A549 (cell line): ENCODE results near the gene DISC1. TPM values are rescaled to one million over a fixed set of nuclear protein-coding genes. Genes with fewer than 3 reads are reported as not detected.

ENCODE experiments used
- ATAC-seq, 2 experiments: fragments of 200-7000 bp in 1 of 2; fragments of >200 bp in 1 of 2; cut with Nextera tagmentation in 1 of 2; cut with Tn5 transposase in 1 of 2; 3 replicates each; pipeline versions ENCODE4 v1.8.0 to v1.9.1; 2018 to 2020; ENCODE audit warnings: mild to moderate bottlenecking in 1 of 2, moderate library complexity in 1 of 2
- CTCF ChIA-PET: fragments of 300-600 bp; sonication (Branson Sonifier 250); formaldehyde crosslinking; extraction: SDS; loops from one replicate; lab custom pipeline; 2021; ENCODE audit warnings: antibody characterized with exemption, inconsistent platforms; lab: Yijun Ruan, JAX
- POLR2A ChIA-PET: fragments of 350-600 bp; formaldehyde crosslinking; extraction: SDS; loops from one replicate; lab custom pipeline; 2021; ENCODE audit warnings: antibody characterized with exemption, inconsistent platforms; lab: Yijun Ruan, JAX
- DNase-seq, 2 experiments: peaks; one replicate each; pipeline versions ENCODE4 v3.0.0 to v3.0.0-alpha.2; 2011 to 2016; ENCODE audit warnings: low read depth in 1 of 2, low spot score in 1 of 2
- FAIRE-seq: peaks from 2 replicates; lab custom pipeline; 2011; peaks lifted over from hg19 to GRCh38; lab: Jason Lieb, UNC
- H3K27ac ChIP-seq, 2 experiments: fragments of >200 bp; sonication (Bioruptor Twin); formaldehyde crosslinking; 3 replicates each; pipeline ENCODE4 v1.5.1; 2016 to 2017
- H3K4me1 ChIP-seq: fragments of >200 bp; sonication (Bioruptor Twin); formaldehyde crosslinking; 3 replicates; pipeline ENCODE4 v1.6.1; 2016
- H3K4me2 ChIP-seq: fragments of >200 bp; sonication (Bioruptor Twin); formaldehyde crosslinking; 3 replicates; pipeline ENCODE4 v1.6.1; 2016
- H3K4me3 ChIP-seq: fragments of >200 bp; sonication (Bioruptor Twin); formaldehyde crosslinking; 3 replicates; pipeline ENCODE4 v1.5.1; 2016
- H3K9me3 ChIP-seq: fragments of >200 bp; sonication (Bioruptor Twin); formaldehyde crosslinking; 3 replicates; pipeline ENCODE4 v1.6.1; 2016
- ATOH8 ChIP-seq: fragments of 250-450 bp; sonication (Bioruptor Pico); IDR thresholded peaks from 2 replicates; pipeline ENCODE4 v1.5.0; 2020; ENCODE audit warnings: low read depth, mild to moderate bottlenecking, moderate library complexity
- BCL3 ChIP-seq: fragments of >200 bp; sonication (Bioruptor Twin); formaldehyde crosslinking; IDR thresholded peaks from 3 replicates; pipeline ENCODE4 v1.6.1; 2016
- CEBPB ChIP-seq, 2 experiments: fragments of >200 bp in 1 of 2; sonication (Bioruptor Twin) in 1 of 2; formaldehyde crosslinking in 1 of 2; IDR thresholded peaks; 2 replicates each; pipeline ENCODE4 v1.6.1; 2012 to 2016
- CHD2 ChIP-seq: fragments of 150-350 bp; IDR thresholded peaks from 2 replicates; pipeline ENCODE4 v1.6.1; 2014; ENCODE audit warnings: low read length; ENCODE audit not compliant: partially characterized antibody
- CHD4 ChIP-seq: fragments of 200-600 bp; sonication (generic); IDR thresholded peaks from 2 replicates; pipeline ENCODE4 v1.6.1; 2016; ENCODE audit warnings: antibody characterized with exemption, mild to moderate bottlenecking, borderline replicate concordance
- CTCF ChIP-seq: fragments of >200 bp; sonication (Bioruptor Twin); formaldehyde crosslinking; IDR thresholded peaks from 3 replicates; pipeline ENCODE4 v1.5.1; 2016
- EHF ChIP-seq: fragments of 250-450 bp; sonication (Bioruptor Pico); IDR thresholded peaks from 2 replicates; pipeline ENCODE4 v1.5.0; 2020; ENCODE audit warnings: mild to moderate bottlenecking
- ESRRA ChIP-seq: fragments of 150-350 bp; IDR thresholded peaks from 2 replicates; pipeline ENCODE4 v1.6.1; 2014; ENCODE audit warnings: mild to moderate bottlenecking, low read length, borderline replicate concordance
- HDAC2 ChIP-seq: fragments of 200-600 bp; sonication (generic); IDR thresholded peaks from 2 replicates; pipeline ENCODE4 v1.6.1; 2016
- HMGXB4 ChIP-seq: fragments of 250-450 bp; sonication (Bioruptor Pico); IDR thresholded peaks from 2 replicates; pipeline ENCODE4 v1.5.0; 2021; ENCODE audit warnings: mild to moderate bottlenecking, moderate library complexity, borderline replicate concordance
- HOXA7 ChIP-seq: fragments of 250-450 bp; sonication (Bioruptor Pico); IDR thresholded peaks from 2 replicates; pipeline ENCODE4 v1.5.0; 2020; ENCODE audit warnings: mild to moderate bottlenecking, moderate library complexity
- HOXB13 ChIP-seq: fragments of 250-450 bp; sonication (Bioruptor Pico); IDR thresholded peaks from 2 replicates; pipeline ENCODE4 v1.5.0; 2020; ENCODE audit warnings: low read depth, mild to moderate bottlenecking, moderate library complexity
- HOXB5 ChIP-seq: fragments of 250-450 bp; sonication (Bioruptor Pico); IDR thresholded peaks from 2 replicates; pipeline ENCODE4 v1.5.0; 2020; ENCODE audit warnings: mild to moderate bottlenecking, moderate library complexity
- MAZ ChIP-seq: fragments of 150-350 bp; IDR thresholded peaks from 2 replicates; pipeline ENCODE4 v1.6.1; 2014; ENCODE audit warnings: antibody characterized with exemption, low read depth, low read length, borderline replicate concordance
- MYC ChIP-seq: IDR thresholded peaks from 2 replicates; pipeline ENCODE4 v1.6.1; 2012; ENCODE audit warnings: mild to moderate bottlenecking, inconsistent platforms, low read length, improper control_type of control experiment, borderline replicate concordance
- NFE2L2 ChIP-seq: fragments of 150-350 bp; conservative IDR thresholded peaks from 2 replicates; pipeline ENCODE4 v1.6.1; 2014; ENCODE audit warnings: low read length
- PHF8 ChIP-seq: fragments of 200-600 bp; sonication (generic); IDR thresholded peaks from 2 replicates; pipeline ENCODE4 v1.6.1; 2016; ENCODE audit warnings: low read depth, mild to moderate bottlenecking, antibody characterized with exemption, moderate library complexity, borderline replicate concordance
- POLR2AphosphoS2 ChIP-seq: conservative IDR thresholded peaks from 2 replicates; pipeline ENCODE4 v1.6.1; 2012; ENCODE audit warnings: low read length, improper control_type of control experiment, inconsistent platforms
- RARB ChIP-seq: fragments of 250-450 bp; sonication (Bioruptor Pico); IDR thresholded peaks from 2 replicates; pipeline ENCODE4 v1.8.0; 2021; ENCODE audit warnings: mild to moderate bottlenecking, moderate library complexity
- RFX5 ChIP-seq: fragments of 450-650 bp; IDR thresholded peaks from 2 replicates; pipeline ENCODE4 v1.7.1; 2014; ENCODE audit warnings: antibody characterized with exemption, mild to moderate bottlenecking, moderate library complexity
- SMC3 ChIP-seq: fragments of >200 bp; sonication (Bioruptor Twin); formaldehyde crosslinking; IDR thresholded peaks from 3 replicates; pipeline ENCODE4 v1.6.1; 2018; ENCODE audit warnings: inconsistent platforms
- ZC3H11A ChIP-seq: fragments of 450-650 bp; IDR thresholded peaks from 2 replicates; pipeline ENCODE4 v1.6.1; 2014; ENCODE audit warnings: antibody characterized with exemption, mild to moderate bottlenecking
- ZFP36 ChIP-seq: fragments of 450-650 bp; IDR thresholded peaks from 2 replicates; pipeline ENCODE4 v1.6.1; 2014; ENCODE audit warnings: borderline replicate concordance; ENCODE audit not compliant: partially characterized antibody
- ZNF302 ChIP-seq: fragments of 250-450 bp; sonication (Bioruptor Pico); IDR thresholded peaks from 2 replicates; pipeline ENCODE4 v1.9.0; 2021; ENCODE audit warnings: inconsistent platforms, mild to moderate bottlenecking, moderate library complexity
- WGBS: methylation state at CpG from one replicate; pipeline ENCODE4 v1.1.6; 2017; ENCODE audit errors: missing lambda C conversion rate; 5-methylcytosine and 5-hydroxymethylcytosine counted together
- polyA minus RNA-seq: library from RNA; depleted of rRNA, polyadenylated mRNA; stranded (reverse); fragments of >200 nt; gene quantifications from 2 replicates; pipeline ENCODE4 v1.2.3, GENCODE V29; 2011; rRNA and poly(A)+ RNA removed
- polyA plus RNA-seq, 4 experiments: library from polyadenylated mRNA; depleted of rRNA in 3 of 4; stranded (reverse); fragments of >200 nt; fragmentation: RNase III in 1 of 4; extraction: RNeasy Plus Mini Kit Qiagen cat#74134 plus additional on column Dnase treatment in 1 of 4; gene quantifications; 2 replicates in 3 of 4; 3 replicates in 1 of 4; pipeline ENCODE4 v1.2.3, GENCODE V29; 2011 to 2017
- TF ChIP-seq, protein P1 (sequence below): fragments of 150-350 bp; IDR thresholded peaks from 2 replicates; pipeline ENCODE4 v1.6.1; 2014; ENCODE audit warnings: low read depth, mild to moderate bottlenecking, low read length

DISC1 gene
- polyA plus RNA-seq (2011; rRNA removed) (0.67 and 0.74 TPM in 2 replicates), polyA plus RNA-seq (2017; fragmentation: RNase III; extraction: RNeasy Plus Mini Kit Qiagen cat#74134 plus additional on column Dnase treatment) (0.31 to 0.50 TPM (median 0.39 TPM) in 3 replicates), polyA minus RNA-seq (1.7 and 1.8 TPM in 2 replicates)
- polyA plus RNA-seq (2012; cell fraction: cytosol; rRNA removed): 0.12 and 0.27 TPM in 2 replicates
- 0.49 and 0.60 TPM in 2 replicates for polyA plus RNA-seq (2012; cell fraction: nucleus; rRNA removed)

DNA sequence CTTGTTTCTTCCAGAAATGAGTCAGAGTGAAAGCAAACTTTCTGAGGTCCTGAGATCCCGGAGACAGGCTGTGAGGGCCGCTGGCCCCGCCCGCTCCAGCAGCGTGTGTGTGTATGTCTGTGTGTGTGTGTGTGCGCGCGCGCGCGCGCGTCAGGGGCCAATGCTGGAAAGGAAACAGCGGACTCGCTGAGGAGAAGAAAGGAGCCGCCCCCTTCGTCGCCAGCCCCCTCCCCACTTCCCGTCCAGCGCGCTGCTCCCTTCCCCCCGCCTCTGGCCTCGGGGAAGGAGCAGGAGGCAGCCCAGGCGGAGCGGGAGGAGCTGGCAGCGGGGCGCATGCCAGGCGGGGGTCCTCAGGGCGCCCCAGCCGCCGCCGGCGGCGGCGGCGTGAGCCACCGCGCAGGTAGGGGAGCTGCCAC lies at the start of gene DISC1:
TSS of gene DISC1 (plus strand) at position 256 of the 416 bp plus-strand sequence. CDS start at position 334, 78 bp downstream.
- peak; percentile 67 to 79 for DNase-seq
- peak within 1 kb of the TSS; percentile 73 to 88 for H3K27ac ChIP-seq
- no peak for FAIRE-seq
- TF ChIP-seq MAZ (0 out of 2 replicates have a peak, but pooled peaks have one; percentile 56), PHF8 (0 out of 2 replicates have a peak, but pooled peaks have one; percentile 22), ZNF302 (CRISPR knock-in tag) (no peak), HDAC2 (0 out of 2 replicates have a peak, but pooled peaks have one; percentile 49), CHD4 (no peak)
- ChIA-PET POLR2A (no interaction called here), CTCF (interaction anchor here (1.2 kb wide), 1 partner anchor 10 kb away, joined by 6 read pairs; no protein-coding TSS in a partner anchor)
- peak within 1 kb of the TSS; percentile 87 for H3K4me3 ChIP-seq
- WGBS: 1% methylated on average over 13 of the region's 38 CpGs
- peak; percentile 78 to 85 for ATAC-seq
- H3K4me1 ChIP-seq: peaks cover 22% of the 10 kb centered on the region; the same call in 2 of the 3 replicates
- H3K9me3 ChIP-seq: no peaks in the 10 kb centered on the region
- H3K4me2 ChIP-seq: peak within 1 kb of the TSS; percentile 97

DNA sequence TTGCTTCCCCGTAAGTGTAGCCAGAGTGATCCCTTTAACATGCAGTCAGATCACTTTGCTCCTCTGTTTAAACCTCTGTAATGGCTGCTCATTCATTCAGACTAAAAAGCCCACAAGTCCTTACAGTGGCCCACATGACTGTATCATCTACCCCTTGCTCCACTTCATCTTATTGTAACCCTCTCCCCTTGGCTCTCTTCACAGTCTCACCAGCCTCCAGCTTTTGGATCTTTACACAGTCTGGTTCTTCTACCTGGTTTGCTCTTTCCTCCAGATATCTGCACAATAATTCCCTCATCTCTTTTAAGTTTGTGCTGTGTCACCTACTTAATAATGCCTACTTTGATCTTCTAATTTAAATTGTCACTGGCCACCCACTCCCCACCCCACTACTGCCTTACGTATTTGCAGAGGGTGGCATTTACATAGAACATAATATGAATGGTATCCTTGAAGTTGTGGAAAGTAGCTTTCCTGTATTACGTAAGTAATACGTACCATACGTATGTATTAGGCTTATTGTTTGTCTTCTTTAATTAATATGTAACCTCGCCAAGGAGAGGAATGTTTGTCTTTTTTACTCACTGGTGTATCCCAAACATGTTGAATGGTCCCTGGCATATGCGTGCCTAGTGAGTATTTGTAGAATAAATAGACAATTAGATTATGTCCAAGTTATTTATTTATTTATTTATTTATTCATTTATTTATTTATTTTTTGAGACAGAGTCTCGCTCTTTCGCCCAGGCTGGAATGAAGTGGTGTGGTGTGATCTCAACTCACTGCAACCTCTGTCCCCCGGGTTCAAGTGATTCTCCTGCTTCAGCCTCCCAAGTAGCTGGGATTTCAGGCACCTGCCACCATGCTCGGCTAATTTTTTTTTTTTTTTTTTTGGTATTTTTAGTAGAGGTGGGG lies 49.5 kb upstream of the DISC1 start:
- WGBS: 9% methylated on average over 11 of the region's 11 CpGs
- Histone ChIP-seq H3K9me3 (0 out of 3 replicates have a peak, but pooled peaks cover 3% of the 10 kb centered on the region), H3K27ac (peak overlapping the region; percentile 83 to 85), H3K4me1 (peaks cover 43% of the 10 kb centered on the region), H3K4me2 (peak overlapping the region; percentile 55), H3K4me3 (no peak overlapping the region)
- ATAC-seq (peak; percentile 90 to 91), DNase-seq (peak; percentile 37 to 95), FAIRE-seq (peak; percentile 46)
- POLR2A ChIA-PET: interaction anchor here (0.7 kb wide), 1 partner anchor 216 kb away, joined by 3 read pairs; no protein-coding TSS in a partner anchor
- CTCF ChIA-PET: interaction anchor here (0.7 to 1.6 kb wide), 3 partner anchors 19 to 218 kb away, joined by 3 to 7 read pairs (median 4); no protein-coding TSS in a partner anchor
- TF ChIP-seq ATOH8 (CRISPR knock-in tag): no peak
- TF ChIP-seq ZFP36: peak; percentile 26
- peak; percentile 29 for TF ChIP-seq NFE2L2
- TF ChIP-seq BCL3: peak; percentile 41; the same call in 1 of the 3 replicates
- peak in 1 of 2 experiments; percentile 80; a peak in 2 of 4 replicates for TF ChIP-seq CEBPB (IDR thresholded peaks at IDR 0.05)
- no peak for TF ChIP-seq RFX5
- TF ChIP-seq CHD2: no peak
- no peak for TF ChIP-seq CHD4
- TF ChIP-seq SMC3: no peak
- TF ChIP-seq CTCF: no peak
- TF ChIP-seq HOXB5 (CRISPR knock-in tag): peak; percentile 64; the same call in 1 of the 2 replicates
- TF ChIP-seq POLR2AphosphoS2: no peak
- no peak for TF ChIP-seq HOXB13 (CRISPR knock-in tag)
- no peak for TF ChIP-seq HOXA7 (CRISPR knock-in tag)
- no peak for TF ChIP-seq HMGXB4 (CRISPR knock-in tag)
- TF ChIP-seq MYC: no peak
- TF ChIP-seq RARB (CRISPR knock-in tag): no peak
- no peak for TF ChIP-seq ESRRA
- no peak; the same call in none of the 2 replicates for TF ChIP-seq EHF (CRISPR knock-in tag)
- TF ChIP-seq, protein P1, sequence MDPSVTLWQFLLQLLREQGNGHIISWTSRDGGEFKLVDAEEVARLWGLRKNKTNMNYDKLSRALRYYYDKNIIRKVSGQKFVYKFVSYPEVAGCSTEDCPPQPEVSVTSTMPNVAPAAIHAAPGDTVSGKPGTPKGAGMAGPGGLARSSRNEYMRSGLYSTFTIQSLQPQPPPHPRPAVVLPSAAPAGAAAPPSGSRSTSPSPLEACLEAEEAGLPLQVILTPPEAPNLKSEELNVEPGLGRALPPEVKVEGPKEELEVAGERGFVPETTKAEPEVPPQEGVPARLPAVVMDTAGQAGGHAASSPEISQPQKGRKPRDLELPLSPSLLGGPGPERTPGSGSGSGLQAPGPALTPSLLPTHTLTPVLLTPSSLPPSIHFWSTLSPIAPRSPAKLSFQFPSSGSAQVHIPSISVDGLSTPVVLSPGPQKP: no peak
- peak; percentile 100 for TF ChIP-seq ZC3H11A
